SIG-M5 (cell line): ENCODE measurements around the gene SHC3.
"Not testable (repeated sequence)": the region's sequence is repeated elsewhere in the genome, so short reads cannot be mapped to it uniquely, and the experiment has no call there.

Experiments
- DNase-seq: peaks from one replicate; lab custom pipeline; 2025; lab: John Stamatoyannopoulos, UW

The SHC3 gene

GRCh38 chr9:89177944-89178829 lies at the start of gene SHC3:
SHC3 (minus strand) TSS chr9:89178818; CDS start chr9:89178460, 358 bp downstream.
- no peak for DNase-seq

GRCh38 chr9:89225991-89226471 lies 47.4 kb upstream of the SHC3 start:
- no peak for DNase-seq

- no peak for DNase-seq
These were observed 47.0 kb upstream of the SHC3 start for GRCh38 chr9:89225587-89225986.

GRCh38 chr9:89225036-89225435 lies 46.4 kb upstream of the SHC3 start:
- no peak for DNase-seq

- no peak for DNase-seq
These were observed 46.0 kb upstream of the SHC3 start for GRCh38 chr9:89224633-89225032.

GRCh38 chr9:89223396-89223977 lies 44.9 kb upstream of the SHC3 start:
- no peak for DNase-seq

- DNase-seq = no peak
These were observed 41.0 kb upstream of the SHC3 start for GRCh38 chr9:89219637-89220036.

- DNase-seq = no peak
These were observed 39.7 kb upstream of the SHC3 start for GRCh38 chr9:89218040-89218928.

GRCh38 chr9:89215342-89215741 lies 36.7 kb upstream of the SHC3 start:
- no peak for DNase-seq

- DNase-seq = no peak
These were observed 34.8 kb upstream of the SHC3 start for GRCh38 chr9:89213396-89213880.

GRCh38 chr9:89212171-89212570 lies 33.6 kb upstream of the SHC3 start:
- DNase-seq = no peak

GRCh38 chr9:89209311-89209710 lies 30.7 kb upstream of the SHC3 start:
- not testable (repeated sequence) for DNase-seq

GRCh38 chr9:89207026-89207425 lies 28.4 kb upstream of the SHC3 start:
- DNase-seq = no peak

GRCh38 chr9:89204801-89205200 lies 26.2 kb upstream of the SHC3 start:
- no peak for DNase-seq

- DNase-seq = no peak
These were observed 16.6 kb upstream of the SHC3 start for GRCh38 chr9:89195131-89195797.

- no peak for DNase-seq
These were observed 16.0 kb upstream of the SHC3 start for GRCh38 chr9:89194421-89195130.

GRCh38 chr9:89191004-89191403 lies 12.4 kb upstream of the SHC3 start:
- no peak for DNase-seq

GRCh38 chr9:89189215-89189614 lies 10.6 kb upstream of the SHC3 start:
- no peak for DNase-seq

GRCh38 chr9:89187950-89188349 lies 9.3 kb upstream of the SHC3 start:
- DNase-seq = no peak

- DNase-seq = no peak
These were observed 8.9 kb upstream of the SHC3 start for GRCh38 chr9:89187541-89187940.

GRCh38 chr9:89186960-89187359 lies 8.3 kb upstream of the SHC3 start:
- no peak for DNase-seq
